ENCODE results near the gene CCDC73. TPM values are rescaled to one million over a fixed set of nuclear protein-coding genes. Genes with fewer than 3 reads are reported as not detected.
A peak's percentile ranks its signal among the peaks of the same experiment; 100 is the strongest.
"Not testable (repeated sequence)": the region's sequence is repeated elsewhere in the genome, so short reads cannot be mapped to it uniquely, and the experiment has no call there.

The CCDC73 gene
- under 0.01 TPM in 1 of 2 replicates, not detected in the other for total RNA-seq

DNA sequence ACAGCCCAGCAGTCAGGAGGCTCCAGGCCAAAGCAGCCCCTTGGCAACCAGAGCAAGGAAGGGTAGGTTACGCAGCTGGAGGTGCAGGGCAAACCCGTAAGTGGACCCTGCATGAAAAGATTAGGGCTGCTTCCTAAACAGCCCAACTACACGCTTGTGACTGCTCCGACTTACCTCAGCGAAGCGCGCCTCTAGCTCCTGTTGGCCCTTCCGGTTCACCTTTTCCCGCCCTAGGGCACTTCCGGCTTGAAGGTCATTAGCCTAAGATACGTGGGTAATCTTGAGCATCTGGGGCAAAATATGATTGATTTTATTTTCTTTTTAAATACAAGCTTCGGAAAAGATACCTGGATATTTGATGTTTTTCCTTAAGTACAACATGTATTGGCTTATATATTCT lies at the start of gene CCDC73:
Gene CCDC73, minus strand, starts transcription at position 224 of the 400 bp plus-strand sequence. CDS start 34,419 bp downstream, outside the sequence.
- DNase-seq (ENCODE audit: low read depth in 2 of 2) = no peak

DNA sequence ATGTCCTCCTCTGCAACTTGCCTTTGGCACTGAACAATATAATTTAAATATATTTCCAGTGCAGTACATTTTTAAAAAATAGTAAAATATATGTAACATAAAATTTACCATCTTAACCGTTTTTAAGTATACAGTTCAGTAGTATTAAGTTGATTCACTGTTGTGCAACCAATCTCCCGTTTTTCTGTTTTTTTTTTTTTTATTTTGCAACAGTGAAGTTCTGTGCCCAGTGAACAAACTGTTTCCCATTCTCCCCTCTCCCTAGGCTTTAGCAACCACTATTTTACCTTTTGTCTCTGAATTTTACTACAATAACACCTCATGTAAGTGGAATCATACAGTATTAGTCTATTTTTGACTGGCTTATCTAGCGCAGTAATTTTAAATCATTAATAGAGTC lies 49.1 kb upstream of the CCDC73 start:
- DNase-seq (ENCODE audit: low read depth in 2 of 2) = no peak

DNA sequence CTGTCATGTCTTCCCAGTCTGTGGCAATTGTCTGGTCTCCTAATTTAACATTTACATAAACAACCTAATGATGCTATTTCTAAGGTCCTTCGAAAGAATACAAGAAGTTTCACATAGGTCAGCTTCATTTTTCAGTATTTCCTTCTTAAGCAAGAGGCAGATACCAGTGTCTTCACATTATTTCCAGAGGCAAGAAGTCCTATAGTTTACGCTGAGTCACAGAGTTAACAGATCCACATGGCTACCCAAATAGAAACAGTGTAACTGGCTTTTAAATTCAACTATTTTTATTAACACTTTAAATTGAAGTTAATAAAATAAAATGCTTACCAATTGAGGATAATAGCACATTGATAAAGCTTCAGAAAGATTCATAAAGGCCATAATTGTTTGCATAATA lies 46.1 kb upstream of the CCDC73 start:
- DNase-seq (ENCODE audit: low read depth in 2 of 2) = no peak

DNA sequence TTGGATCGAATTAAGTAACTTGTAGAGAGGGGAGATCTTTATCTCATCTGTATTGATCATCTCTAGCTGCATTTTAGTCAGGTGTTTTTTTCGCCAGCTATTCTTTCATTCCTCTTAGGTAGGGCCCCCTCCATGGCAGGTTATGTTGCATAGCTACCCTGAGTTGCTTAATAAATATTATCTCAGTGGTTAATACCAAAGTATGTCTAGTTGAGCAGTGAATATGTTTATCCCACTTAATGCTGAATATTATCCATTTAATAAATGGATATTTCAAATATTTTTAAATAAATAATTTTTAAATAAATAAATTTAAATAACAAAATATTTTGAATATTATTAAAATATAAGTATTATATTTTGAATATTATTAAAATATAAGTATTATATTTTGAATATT lies 44.8 kb upstream of the CCDC73 start:
- no peak for DNase-seq (ENCODE audit: low read depth in 2 of 2)

DNA sequence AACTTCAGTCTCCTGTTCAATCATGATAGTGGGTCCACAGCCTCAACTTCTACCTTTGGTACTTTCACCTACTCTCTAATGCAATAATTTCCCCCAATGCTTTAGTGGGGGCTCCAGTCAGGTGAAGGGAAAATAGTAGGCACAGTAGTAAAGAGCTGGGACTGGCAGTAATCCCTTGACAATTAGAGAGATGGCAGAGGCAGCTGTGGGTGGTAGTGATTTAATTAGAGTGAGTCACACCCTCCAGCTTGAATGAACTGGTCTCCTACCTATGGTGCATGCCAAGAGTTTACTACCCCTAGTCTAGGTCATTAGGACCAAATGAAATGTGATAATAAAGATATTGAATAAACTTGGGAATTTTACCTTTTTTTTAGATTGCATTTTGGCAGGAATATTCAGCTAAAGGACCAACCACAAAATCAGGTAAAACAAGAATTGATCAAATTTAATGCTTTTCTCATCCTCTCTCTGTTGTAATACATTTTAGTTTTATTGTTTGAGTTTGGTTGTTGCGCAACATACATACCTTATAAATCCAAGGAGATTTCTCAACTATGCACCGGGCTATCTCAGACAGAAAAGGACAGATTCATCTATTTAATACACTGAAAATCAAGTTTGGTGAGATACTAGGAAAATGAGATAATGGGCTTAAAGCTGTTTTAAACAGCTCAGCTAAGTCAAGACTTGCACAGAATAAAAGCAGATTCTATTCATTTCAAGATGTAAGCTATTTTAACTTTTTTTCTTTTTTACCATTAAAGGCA lies 44.2 kb upstream of the CCDC73 start:
- no peak for DNase-seq (ENCODE audit: low read depth in 2 of 2)

DNA sequence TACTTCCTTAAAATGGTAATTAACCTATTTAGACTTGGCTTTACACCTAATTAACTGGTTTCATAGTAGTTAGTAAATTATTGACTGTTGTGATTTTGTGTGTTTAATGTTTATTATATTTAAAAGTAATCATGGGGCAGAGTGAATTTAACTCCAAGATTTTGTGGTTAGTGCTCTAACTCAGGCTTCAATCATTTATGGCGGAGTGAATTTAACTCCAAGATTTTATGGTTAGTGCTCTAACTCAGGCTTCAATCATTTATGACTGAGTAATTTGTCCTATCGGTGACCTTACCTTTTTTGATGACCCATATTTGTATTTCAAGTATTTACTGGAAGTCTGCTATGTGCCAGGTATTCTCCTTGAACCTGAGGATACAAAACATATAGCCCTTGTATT lies 42.5 kb upstream of the CCDC73 start:
- no peak for DNase-seq (ENCODE audit: low read depth in 2 of 2)

DNA sequence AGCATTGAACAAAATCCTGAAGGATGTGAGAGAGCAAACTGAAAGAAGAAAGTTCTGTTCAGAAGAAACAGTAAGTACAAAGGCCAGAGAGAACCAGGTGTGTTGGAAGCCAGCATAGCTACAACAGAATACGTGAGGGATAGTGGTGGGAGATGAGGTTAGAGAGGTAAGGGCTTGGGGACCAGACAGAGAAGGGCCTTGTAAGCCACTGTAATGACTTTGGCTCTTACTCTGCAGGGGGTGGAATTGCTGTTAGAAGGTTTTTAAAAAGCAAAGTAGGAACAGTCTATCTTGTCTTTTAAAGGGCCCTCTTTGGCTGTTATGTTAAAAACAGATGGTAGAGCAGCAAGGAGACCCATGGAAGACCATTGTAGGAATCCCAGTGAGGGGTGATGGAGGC lies 39.5 kb upstream of the CCDC73 start:
- no peak for DNase-seq (ENCODE audit: low read depth in 2 of 2)

DNA sequence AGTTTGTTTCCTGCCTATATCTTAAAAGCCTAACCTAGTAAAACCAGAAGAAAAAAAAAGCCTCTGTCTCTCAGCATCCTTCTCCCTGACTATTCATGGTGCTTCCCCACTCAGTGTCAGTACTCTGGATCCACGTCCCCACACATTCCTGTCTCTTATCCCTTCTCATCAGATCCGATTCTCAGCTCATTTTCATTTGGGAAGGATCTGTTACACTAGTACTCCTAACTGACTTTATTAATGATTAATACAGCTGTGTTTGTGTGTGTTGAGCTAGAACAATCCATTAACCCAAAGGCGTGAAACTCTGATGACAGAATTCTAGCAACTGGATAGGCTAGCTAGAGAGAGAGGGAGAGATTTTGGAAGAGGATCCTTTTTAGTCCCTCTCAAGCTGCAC lies 36.8 kb upstream of the CCDC73 start:
- DNase-seq (ENCODE audit: low read depth in 2 of 2) = no peak

DNA sequence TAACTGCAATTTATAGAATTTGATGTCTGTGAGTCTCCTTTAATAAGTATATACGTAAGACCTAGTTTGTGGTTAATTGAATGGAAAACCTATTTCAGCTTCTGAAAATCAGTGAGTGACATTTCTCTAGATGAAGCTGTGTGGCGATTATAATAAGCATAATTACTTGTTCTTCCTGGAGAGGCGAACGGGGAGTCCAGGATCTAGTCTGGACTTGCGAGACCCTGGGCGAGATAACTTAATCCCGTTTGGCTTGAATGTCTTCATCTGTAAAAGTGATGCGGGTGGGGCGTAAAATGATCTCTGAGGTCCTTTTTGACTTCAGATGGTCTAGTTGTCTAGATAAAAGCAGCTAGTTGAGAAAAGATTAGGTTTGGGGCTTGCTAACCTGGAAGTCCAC lies 36.3 kb upstream of the CCDC73 start:
- DNase-seq (ENCODE audit: low read depth in 2 of 2) = no peak

DNA sequence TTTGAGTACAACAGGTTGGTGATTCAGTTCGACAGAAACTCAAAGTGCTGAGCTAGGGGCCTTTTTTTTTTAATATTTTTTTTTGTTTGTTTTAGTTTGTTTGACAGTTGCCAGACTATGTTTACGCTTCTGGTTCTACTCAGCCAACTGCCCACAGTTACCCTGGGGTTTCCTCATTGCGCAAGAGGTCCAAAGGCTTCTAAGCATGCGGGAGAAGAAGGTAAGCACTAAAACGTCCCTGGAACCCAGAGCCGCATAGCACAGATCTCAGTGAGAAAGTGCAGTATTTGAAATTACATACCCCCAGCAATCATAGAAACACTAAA lies 35.9 kb upstream of the CCDC73 start:
- no peak for DNase-seq (ENCODE audit: low read depth in 2 of 2)

DNA sequence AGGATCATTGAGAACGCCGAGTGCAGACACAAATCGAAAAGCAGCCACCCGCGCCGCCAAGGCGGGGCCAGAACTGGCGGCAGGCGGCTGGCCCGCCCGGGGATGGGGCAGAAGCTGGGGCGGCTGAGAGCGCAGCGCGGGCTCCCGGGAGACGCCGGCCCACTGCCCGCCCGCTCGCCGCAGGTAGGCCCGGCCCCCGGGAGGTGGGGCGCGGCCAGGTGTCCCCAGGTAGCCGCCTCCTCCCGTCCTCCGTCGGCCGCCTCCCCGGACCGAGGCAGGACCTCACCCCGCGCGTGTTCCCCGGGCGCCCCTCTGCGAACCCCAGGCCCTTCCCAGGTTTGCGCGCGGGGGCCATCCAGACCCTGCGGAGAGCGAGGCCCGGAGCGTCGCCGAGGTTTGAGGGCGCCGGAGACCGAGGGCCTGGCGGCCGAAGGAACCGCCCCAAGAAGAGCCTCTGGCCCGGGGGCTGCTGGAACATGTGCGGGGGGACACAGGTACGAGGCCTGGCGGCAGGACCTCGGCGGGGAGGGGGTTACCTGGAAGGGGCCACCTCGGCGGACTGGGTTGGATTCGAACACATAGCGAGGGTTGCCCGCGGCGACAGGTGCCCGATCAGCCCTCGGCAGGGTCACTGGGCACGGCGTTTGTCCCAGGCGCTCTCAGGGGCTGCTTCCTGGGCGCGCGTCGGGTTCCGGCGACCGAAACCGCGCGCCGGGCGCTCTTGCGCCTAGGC lies 35.4 kb upstream of the CCDC73 start, which contains the start of gene PRRG4:
Gene PRRG4, plus strand, starts transcription at position 248 of the 733 bp plus-strand sequence. CDS start 603 bp downstream, outside the sequence.
- DNase-seq (ENCODE audit: low read depth in 2 of 2) = peak in 1 of 2 donors; percentile 38

DNA sequence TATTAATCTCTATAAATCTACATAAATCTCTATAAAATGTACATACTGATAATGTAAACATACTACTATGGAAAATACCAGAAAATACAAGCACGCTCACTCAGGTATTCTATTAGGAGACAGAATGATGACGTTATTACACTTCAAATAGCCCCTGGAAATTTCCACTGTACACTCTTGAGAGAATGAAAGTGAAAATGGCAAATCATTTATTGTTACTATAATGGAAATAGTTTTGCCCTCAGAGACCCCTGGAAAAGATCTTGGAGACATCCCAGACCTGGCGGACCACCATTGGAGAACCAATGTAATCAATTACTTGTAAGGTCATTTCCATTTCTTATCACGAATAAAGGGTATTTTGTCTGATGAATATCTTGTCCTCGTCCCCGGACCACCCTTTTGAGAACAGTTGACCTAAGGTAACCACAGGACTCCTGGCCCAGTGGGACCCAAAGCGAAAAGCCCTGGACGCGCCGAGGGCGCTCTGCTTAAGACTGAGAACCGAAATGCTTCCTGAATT lies 34.8 kb upstream of the CCDC73 start:
- DNase-seq (ENCODE audit: low read depth in 2 of 2) = peak; percentile 34 to 54

DNA sequence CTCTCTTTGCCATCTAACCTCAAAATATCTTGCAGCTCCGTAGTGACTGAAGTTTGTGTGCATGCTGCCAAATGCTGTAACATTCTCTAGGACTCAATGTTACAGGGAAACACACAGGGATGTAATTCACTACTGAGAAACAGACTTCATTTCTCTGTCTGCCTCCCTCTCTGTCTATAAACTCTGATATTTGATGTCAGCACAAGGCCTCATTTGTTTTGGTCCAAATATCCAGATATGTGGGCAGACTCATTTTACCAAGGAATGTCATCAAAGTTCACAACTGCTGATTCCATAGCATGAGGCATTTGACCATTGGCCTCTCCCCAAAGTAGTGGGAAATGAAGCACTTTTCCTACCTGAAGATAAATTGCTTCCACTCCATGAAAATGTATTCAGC lies 32.8 kb upstream of the CCDC73 start:
- DNase-seq (ENCODE audit: low read depth in 2 of 2) = no peak

DNA sequence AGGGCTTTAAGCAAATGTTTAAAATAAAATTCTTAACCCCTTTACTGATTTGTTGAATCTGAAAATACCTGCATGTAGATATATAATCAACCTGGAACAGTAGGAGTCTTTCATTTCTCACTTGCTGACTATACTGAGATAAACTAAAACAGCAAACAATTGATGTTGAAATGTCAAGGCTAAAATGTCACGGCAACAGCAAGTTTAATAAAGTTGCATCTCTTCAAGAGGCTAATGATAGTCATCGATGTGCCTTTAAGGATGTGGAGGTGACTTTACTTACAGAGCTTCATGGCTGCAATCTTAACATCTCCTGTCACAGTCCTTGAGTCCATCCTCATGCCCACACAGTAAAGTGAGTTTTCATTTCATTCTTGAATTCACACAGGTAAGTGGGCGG lies 31.7 kb upstream of the CCDC73 start:
- DNase-seq (ENCODE audit: low read depth in 2 of 2) = no peak

DNA sequence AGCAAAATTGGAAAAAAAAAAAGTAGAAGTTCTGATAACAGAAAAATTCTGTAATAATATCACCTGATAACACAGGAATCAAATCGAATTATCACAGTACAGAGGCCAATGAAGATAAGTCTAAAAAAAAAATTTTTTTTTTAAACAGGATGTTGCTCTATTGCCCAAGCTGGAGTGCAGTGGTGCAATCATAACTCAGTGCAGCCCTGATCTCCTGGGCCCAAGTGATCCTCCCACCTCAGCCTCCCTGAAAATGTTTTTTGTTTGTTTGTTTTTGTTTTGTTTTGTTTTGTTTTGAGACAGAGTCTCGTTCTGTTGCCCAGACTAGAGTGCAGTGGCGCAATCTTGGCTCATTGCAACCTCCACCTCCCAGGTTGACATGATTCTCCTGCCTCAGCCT lies 29.2 kb upstream of the CCDC73 start:
- not testable (repeated sequence) for DNase-seq (ENCODE audit: low read depth in 2 of 2)

DNA sequence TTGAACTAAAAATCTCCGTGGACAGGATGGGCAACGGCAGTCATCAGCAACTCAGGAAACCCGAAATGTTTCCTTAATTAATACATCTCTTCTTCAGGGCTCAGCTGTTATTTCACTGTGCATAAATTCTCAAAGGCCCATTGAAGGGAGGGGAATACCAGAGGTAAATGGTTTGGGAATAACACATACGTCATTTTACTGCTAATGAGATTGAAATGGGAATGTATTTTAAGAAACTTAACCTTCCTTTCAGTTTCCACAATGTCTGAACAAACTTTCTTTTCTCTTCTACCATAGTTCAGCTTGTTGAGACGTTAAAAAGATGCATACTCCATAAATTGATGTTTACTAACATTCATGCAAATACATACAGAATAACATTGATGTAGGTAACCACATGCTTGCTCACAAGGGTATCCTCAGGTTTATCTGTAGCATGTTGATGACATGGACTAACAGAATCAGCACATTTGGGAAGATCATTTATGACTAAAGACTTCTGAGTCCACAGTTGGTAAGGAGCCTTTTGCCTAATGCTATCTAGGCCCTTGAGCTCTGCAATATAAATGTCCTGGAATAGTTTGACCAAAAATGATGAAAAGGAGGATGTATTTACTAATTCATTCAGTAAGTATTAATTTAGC lies 27.6 kb upstream of the CCDC73 start:
- DNase-seq (ENCODE audit: low read depth in 2 of 2) = no peak

DNA sequence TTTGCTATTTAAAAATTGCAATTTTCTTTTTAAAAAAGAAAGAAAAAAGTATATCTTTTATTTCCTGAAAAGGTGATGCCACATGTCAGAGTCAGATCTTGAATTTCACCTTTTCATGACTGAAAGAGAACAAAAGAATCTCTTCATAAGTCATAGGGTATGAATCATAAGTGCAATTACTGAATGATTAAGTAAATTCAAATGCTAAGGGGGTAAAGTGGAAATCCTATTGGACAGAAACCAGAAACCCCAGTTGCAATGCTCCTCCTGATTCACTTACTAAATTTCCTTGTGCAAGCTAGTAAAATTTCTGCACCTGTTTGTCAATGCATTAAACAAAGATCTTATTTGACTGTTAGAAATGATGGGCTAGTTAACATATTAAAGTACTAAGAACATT lies 27.1 kb upstream of the CCDC73 start:
- no peak for DNase-seq (ENCODE audit: low read depth in 2 of 2)

DNA sequence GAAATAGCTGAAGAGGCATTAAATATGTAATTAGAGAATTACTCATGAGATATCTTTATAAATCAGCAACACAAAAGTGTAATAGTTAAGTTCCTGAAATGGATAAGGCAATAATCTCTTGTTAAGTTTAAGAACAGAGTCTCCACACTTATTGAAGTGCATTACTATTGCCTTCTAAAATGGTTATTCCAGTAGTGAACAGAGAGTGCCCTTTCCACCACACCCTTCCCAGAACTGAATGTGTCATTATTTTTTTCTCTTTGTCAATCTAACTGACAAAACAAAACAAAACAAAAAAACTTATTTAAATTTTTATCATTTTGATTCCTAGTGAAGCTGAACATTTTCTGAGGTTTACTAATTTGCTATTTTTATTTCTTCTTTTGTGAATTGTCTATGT lies 26.0 kb upstream of the CCDC73 start:
- DNase-seq (ENCODE audit: low read depth in 2 of 2) = no peak

DNA sequence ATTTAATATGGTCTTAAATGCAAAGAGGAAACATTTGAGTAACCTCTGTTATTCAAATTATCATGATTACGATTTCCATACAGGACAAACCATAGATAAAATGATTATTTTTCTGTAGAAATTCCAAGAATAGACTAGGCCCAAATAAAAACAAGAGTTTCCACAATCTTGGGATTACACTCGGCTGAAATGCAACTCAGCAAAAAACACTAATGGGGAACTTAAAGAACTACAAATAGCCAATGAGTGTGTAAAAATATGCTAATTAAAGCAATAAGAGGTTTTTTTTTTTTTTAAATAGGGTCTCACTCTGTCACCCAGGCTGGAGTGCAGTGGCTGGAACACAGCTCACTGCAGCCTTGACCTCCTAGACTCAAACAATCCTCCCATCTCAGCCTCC lies 24.7 kb upstream of the CCDC73 start:
- DNase-seq (ENCODE audit: low read depth in 2 of 2) = no peak

DNA sequence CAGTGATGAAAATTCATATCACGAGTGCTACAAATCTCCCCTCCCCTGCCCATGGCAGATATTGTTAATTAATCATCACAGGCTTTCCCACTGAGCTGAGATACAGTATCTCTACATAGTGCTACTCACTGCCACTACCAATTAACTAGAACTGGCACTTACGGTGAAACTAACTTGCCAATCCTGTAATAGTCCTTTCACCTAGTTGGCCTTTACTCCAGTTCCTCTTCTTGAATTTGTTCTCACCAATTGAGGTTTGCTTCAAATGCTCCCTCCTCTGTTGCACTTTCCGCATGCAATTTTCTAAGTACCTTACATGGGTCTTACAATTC lies 23.4 kb upstream of the CCDC73 start:
- no peak for DNase-seq (ENCODE audit: low read depth in 2 of 2)

DNA sequence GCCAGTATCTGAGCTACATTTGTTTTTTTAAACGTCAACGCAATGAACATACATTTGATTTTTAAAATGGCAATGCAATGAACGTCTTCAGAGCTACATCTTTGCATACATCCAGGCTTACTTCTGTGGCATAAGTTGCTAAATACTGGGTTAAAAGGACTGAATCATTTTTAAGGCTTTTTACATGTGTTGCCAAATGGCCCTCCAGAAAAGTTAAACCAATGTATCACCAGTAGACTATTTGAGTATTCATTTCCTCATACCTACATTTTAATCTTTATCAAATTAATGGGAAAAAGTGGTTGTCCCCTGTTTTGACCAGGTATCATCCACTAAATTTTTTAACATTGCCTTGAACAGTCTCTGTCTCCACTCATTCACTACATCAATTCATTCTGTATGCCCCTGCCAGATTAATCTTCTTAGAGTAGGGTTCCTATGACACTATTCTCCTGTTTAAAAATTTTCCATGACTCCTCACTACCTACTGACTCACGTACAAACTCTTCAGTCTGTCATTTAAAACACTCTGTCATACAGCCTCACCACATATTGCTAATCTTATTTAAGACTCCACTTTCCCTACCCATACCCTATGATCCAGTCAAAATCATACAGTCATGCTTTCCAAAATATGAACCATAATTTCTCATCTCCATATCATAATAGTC lies 22.9 kb upstream of the CCDC73 start:
- DNase-seq (ENCODE audit: low read depth in 2 of 2) = no peak

DNA sequence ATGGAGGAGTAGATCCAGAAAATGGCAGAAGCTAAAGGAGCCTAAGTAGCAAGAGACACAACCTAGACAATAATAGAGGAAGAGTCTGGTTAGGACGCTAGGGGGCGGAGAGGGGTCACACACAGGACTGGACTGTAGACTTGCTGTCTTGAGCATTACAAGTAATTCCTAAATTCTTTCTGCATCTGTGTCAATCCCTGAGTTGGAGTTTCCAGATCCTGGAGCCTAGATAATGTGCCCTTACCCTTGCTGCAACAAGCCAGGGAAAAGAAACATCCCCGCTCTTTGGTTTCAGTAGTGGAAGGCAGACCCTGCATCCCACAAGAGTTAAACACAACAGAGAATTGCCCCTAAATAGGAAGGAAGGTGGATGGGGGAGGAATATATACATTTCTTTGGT lies 14.9 kb upstream of the CCDC73 start:
- peak; percentile 37 to 70 for DNase-seq (ENCODE audit: low read depth in 2 of 2)

Data from dermis microvascular lymphatic vessel endothelial cell (primary cell).